HG03442 (cell line): ENCODE data around the gene CTDNEP1.

Experiments
- ATAC-seq: cut with Tn5 transposase; IDR thresholded peaks from one replicate; pipeline ENCODE4 v1.9.1; 2021; ENCODE audit warnings: mild to moderate bottlenecking, moderate library complexity; ENCODE audit not compliant: unreplicated experiment

CTDNEP1 gene

GRCh38 chr17:7280519-7281073 lies 29.1 kb upstream of the CTDNEP1 start:
- ATAC-seq: peak; percentile 57

GRCh38 chr17:7279448-7279847 lies 27.9 kb upstream of the CTDNEP1 start:
- ATAC-seq: no peak

- ATAC-seq: no peak
Observed at GRCh38 chr17:7266784-7267183, 15.2 kb upstream of the CTDNEP1 start.

GRCh38 chr17:7263801-7264078 lies 12.2 kb upstream of the CTDNEP1 start:
- ATAC-seq: no peak

GRCh38 chr17:7262935-7263800 lies 11.6 kb upstream of the CTDNEP1 start:
- ATAC-seq: no peak

- ATAC-seq: no peak
Observed at GRCh38 chr17:7262192-7262934, 10.8 kb upstream of the CTDNEP1 start, which contains the start of gene CLDN7. TSS of gene CLDN7 (minus strand) at chr17:7262478. CDS start at chr17:7262043, 435 bp downstream.

GRCh38 chr17:7261379-7262191 lies 10.1 kb upstream of the CTDNEP1 start:
- no peak for ATAC-seq

- ATAC-seq: no peak
Observed at GRCh38 chr17:7260651-7261378, 9.3 kb upstream of the CTDNEP1 start.

GRCh38 chr17:7260151-7260550 lies 8.6 kb upstream of the CTDNEP1 start:
- ATAC-seq: no peak

- no peak for ATAC-seq
Observed at GRCh38 chr17:7259555-7259889, 8.0 kb upstream of the CTDNEP1 start.

- no peak for ATAC-seq
Observed at GRCh38 chr17:7258731-7259554, 7.4 kb upstream of the CTDNEP1 start.

GRCh38 chr17:7256766-7257456 lies 5.4 kb upstream of the CTDNEP1 start:
- ATAC-seq: no peak

- no peak for ATAC-seq
Observed at GRCh38 chr17:7254511-7254910, 3.0 kb upstream of the CTDNEP1 start.

GRCh38 chr17:7253082-7253481 lies 1.5 kb upstream of the CTDNEP1 start:
- ATAC-seq: no peak

- peak; percentile 57 for ATAC-seq
Observed at GRCh38 chr17:7252176-7253043, 876 bp upstream of the CTDNEP1 start, which contains the start of gene ELP5. TSS of gene ELP5 (plus strand) at chr17:7252215. CDS start at chr17:7252551, 336 bp downstream.

GRCh38 chr17:7250695-7251627 lies 573 bp downstream of the CTDNEP1 start:
- ATAC-seq: no peak

- ATAC-seq: no peak
Observed at GRCh38 chr17:7249830-7250229, 1.7 kb downstream of the CTDNEP1 start.
